Caco-2 (cell line): ENCODE measurements around the gene SORCS2. TPM values are rescaled to one million over a fixed set of nuclear protein-coding genes. Genes with fewer than 3 reads are reported as not detected.

Source experiments
- BruUV-seq: library from RNA; stranded (reverse); fragments of 400-500 nt; replicated peaks from 2 replicates; lab custom pipeline; 2021; lab: Mats Ljungman, UMichigan
- CTCF ChIA-PET: fragments of 300-600 bp; sonication (Branson Sonifier 250); formaldehyde crosslinking; loops from one replicate; lab custom pipeline; 2022; ENCODE audit warnings: antibody characterized with exemption; lab: Charles Lee
- POLR2A ChIA-PET: fragments of 300-600 bp; sonication (Branson Sonifier 250); formaldehyde crosslinking; loops from one replicate; lab custom pipeline; 2022; ENCODE audit warnings: antibody characterized with exemption; lab: Charles Lee
- DNase-seq, 2 experiments: peaks; one replicate each; pipeline versions ENCODE4 v3.0.0 to v3.0.0-alpha.2; 2020 to 2022
- H3K27me3 ChIP-seq: replicated peaks from 2 replicates; pipeline ENCODE4 v1.6.0; 2011; ENCODE audit warnings: low read length; ENCODE audit not compliant: control insufficient read depth, insufficient read depth
- H3K36me3 ChIP-seq: 2 replicates; pipeline ENCODE4 v1.5.1; 2011; ENCODE audit warnings: low read length; ENCODE audit not compliant: control insufficient read depth, insufficient read depth
- H3K4me1 ChIP-seq: fragments of 250-450 bp; sonication (Bioruptor Pico); 2 replicates; pipeline ENCODE4 v1.5.1; 2020; ENCODE audit warnings: mild to moderate bottlenecking
- H3K4me3 ChIP-seq: 2 replicates; pipeline ENCODE4 v1.5.1; 2011; ENCODE audit warnings: low read depth, mild to moderate bottlenecking, control low read depth, low read length
- H3K9me3 ChIP-seq: fragments of 250-450 bp; sonication (Bioruptor Pico); 2 replicates; pipeline ENCODE4 v1.5.1; 2020; ENCODE audit warnings: mild to moderate bottlenecking, moderate library complexity
- H3K27ac Mint-ChIP-seq: one replicate; pipeline ENCODE4 v1.8.0; 2022; ENCODE audit warnings: mixed read lengths; ENCODE audit not compliant: unreplicated experiment
- H3K27me3 Mint-ChIP-seq: one replicate; pipeline ENCODE4 v1.8.0; 2022; ENCODE audit warnings: mixed read lengths; ENCODE audit not compliant: insufficient read depth, unreplicated experiment
- H3K36me3 Mint-ChIP-seq: one replicate; pipeline ENCODE4 v1.8.0; 2022; ENCODE audit warnings: mild to moderate bottlenecking, mixed read lengths; ENCODE audit not compliant: insufficient read depth, unreplicated experiment
- H3K4me1 Mint-ChIP-seq: one replicate; pipeline ENCODE4 v1.8.0; 2022; ENCODE audit warnings: low read depth, mixed read lengths; ENCODE audit not compliant: unreplicated experiment
- H3K4me3 Mint-ChIP-seq: one replicate; pipeline ENCODE4 v1.8.0; 2022; ENCODE audit warnings: mild to moderate bottlenecking, moderate library complexity, mixed read lengths; ENCODE audit not compliant: unreplicated experiment
- H3K9me3 Mint-ChIP-seq: one replicate; pipeline ENCODE4 v1.8.0; 2022; ENCODE audit warnings: mixed read lengths; ENCODE audit not compliant: unreplicated experiment
- CTCF ChIP-seq, 2 experiments: fragments of 200-600 bp in 1 of 2; IDR thresholded peaks; 1 replicate in 1 of 2; 2 replicates in 1 of 2; pipeline versions ENCODE4 v1.5.1 to v1.8.0; 2011 to 2022; ENCODE audit warnings: antibody characterized with exemption in 1 of 2, control low read depth in 1 of 2, inconsistent platforms in 1 of 2, low read depth in 1 of 2, low read length in 1 of 2, mild to moderate bottlenecking in 1 of 2, moderate library complexity in 1 of 2; ENCODE audit not compliant: insufficient read depth in 1 of 2, severe bottlenecking in 1 of 2, unreplicated experiment in 1 of 2
- intact Hi-C: fragments of 100-400 bp; cut with micrococcal nuclease; formaldehyde crosslinking; loops from one replicate; pipeline ENCODE4 v1.10.0; 2022; ENCODE audit not compliant: unreplicated experiment
- total RNA-seq: library from RNA; stranded (reverse); gene quantifications from 2 replicates; pipeline ENCODE4 v1.2.3, GENCODE V29; 2022

SORCS2 gene
- total RNA-seq, 1 experiment from 2014 or later, result 1.6 TPM

GRCh38 chr4:7767966-7768365, 575.6 kb downstream of the SORCS2 start:
- no TSS peak for BruUV-seq
- CTCF ChIA-PET, result no interaction called here
- no peak for TF ChIP-seq CTCF (IDR thresholded peaks at IDR 0.05; ENCODE audit: insufficient read depth in 1 of 2, low read depth in 1 of 2, low read length in 1 of 2, severe bottlenecking in 1 of 2, unreplicated experiment in 1 of 2)
- Histone ChIP-seq H3K9me3 (no peaks in the 10 kb centered on the region), H3K4me3 (no peak overlapping the region), H3K4me1 (peaks cover 4% of the 10 kb centered on the region), H3K27me3 (no peaks in the 10 kb centered on the region), H3K36me3 (no peaks in the 10 kb centered on the region; the same call in 1 of the 2 replicates)
- POLR2A ChIA-PET, result no interaction called here
- no peak for DNase-seq
- peaks cover 15% of the 10 kb centered on the region for H3K4me1 Mint-ChIP-seq
- no peak overlapping the region for H3K4me3 Mint-ChIP-seq
- H3K36me3 Mint-ChIP-seq, result peaks cover 44% of the 10 kb centered on the region
- H3K27me3 Mint-ChIP-seq, result no peaks in the 10 kb centered on the region
- intact Hi-C loops, result no loop called here
- no peak overlapping the region for H3K27ac Mint-ChIP-seq
- H3K9me3 Mint-ChIP-seq, result no peaks in the 10 kb centered on the region

GRCh38 chr4:7768736-7769135, 576.4 kb downstream of the SORCS2 start:
- no peaks in the 10 kb centered on the region for H3K4me1 ChIP-seq

More at GRCh38 chr4:7768736-7769135, 576.4 kb downstream of the SORCS2 start:
- Mint-ChIP-seq H3K27ac (no peak overlapping the region), H3K9me3 (no peaks in the 10 kb centered on the region), H3K4me1 (peaks cover 23% of the 10 kb centered on the region), H3K4me3 (no peak overlapping the region), H3K36me3 (peaks cover 48% of the 10 kb centered on the region), H3K27me3 (no peaks in the 10 kb centered on the region)
- no peak for DNase-seq
- Histone ChIP-seq H3K27me3 (no peaks in the 10 kb centered on the region), H3K4me3 (no peak overlapping the region), H3K9me3 (no peaks in the 10 kb centered on the region), H3K36me3 (no peaks in the 10 kb centered on the region; the same call in 1 of the 2 replicates)
- ChIA-PET CTCF (interaction anchor here (1.0 kb wide), 1 partner anchor 35 kb away, joined by 5 read pairs; no protein-coding TSS in a partner anchor), POLR2A (no interaction called here)
- intact Hi-C loops, result no loop called here
- TF ChIP-seq CTCF (IDR thresholded peaks at IDR 0.05; ENCODE audit: insufficient read depth in 1 of 2, low read depth in 1 of 2, low read length in 1 of 2, severe bottlenecking in 1 of 2, unreplicated experiment in 1 of 2), result no peak
- BruUV-seq, result no TSS peak
